GM18517 (cell line): Measurements from ENCODE around the gene LSM4.
"Not testable (repeated sequence)": the region's sequence is repeated elsewhere in the genome, so short reads cannot be mapped to it uniquely, and the experiment has no call there.

ENCODE experiments used
- ATAC-seq: cut with Tn5 transposase; IDR thresholded peaks from one replicate; pipeline ENCODE4 v1.9.1; 2021; ENCODE audit warnings: mild to moderate bottlenecking, moderate library complexity; ENCODE audit not compliant: unreplicated experiment

Gene LSM4

DNA sequence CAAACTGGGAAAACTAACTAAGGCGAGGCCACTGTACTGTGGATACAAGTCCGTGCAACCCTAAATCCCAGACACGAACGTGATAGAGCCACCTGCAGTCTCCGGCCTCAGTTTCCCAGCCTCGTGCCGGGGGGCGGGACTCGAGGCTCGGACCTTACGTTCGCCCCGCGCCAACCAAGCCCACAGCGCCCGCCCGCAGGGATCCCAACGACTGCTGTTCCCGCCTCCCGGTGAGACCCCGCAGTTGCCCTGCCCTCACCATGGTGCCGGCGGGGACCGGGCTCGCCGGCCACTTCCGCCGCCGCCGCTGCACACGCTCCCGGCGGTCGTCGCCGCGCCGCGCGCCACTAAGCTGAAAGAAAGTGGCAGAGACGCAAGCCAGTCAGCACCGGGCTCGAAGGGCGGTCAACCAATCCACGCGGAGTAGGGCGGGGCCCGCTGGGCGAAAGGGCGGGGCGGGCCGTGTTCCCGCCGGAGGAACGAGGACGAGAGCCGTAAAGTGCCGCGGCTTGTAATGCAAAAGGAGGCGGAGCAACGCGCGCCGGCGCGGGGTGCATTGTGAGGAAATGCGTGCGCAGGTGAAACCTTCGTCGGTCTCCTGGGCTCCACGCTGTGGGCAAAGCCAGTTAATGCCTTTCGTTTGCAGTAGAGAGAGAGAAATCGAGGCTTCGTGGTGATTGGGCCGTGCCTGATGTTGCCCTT, at the start of gene LSM4:
Gene LSM4, minus strand, starts transcription at position 318 of the 702 bp plus-strand sequence. Its CDS starts 56 bp downstream, at position 262.
- ATAC-seq: peak; percentile 86

DNA sequence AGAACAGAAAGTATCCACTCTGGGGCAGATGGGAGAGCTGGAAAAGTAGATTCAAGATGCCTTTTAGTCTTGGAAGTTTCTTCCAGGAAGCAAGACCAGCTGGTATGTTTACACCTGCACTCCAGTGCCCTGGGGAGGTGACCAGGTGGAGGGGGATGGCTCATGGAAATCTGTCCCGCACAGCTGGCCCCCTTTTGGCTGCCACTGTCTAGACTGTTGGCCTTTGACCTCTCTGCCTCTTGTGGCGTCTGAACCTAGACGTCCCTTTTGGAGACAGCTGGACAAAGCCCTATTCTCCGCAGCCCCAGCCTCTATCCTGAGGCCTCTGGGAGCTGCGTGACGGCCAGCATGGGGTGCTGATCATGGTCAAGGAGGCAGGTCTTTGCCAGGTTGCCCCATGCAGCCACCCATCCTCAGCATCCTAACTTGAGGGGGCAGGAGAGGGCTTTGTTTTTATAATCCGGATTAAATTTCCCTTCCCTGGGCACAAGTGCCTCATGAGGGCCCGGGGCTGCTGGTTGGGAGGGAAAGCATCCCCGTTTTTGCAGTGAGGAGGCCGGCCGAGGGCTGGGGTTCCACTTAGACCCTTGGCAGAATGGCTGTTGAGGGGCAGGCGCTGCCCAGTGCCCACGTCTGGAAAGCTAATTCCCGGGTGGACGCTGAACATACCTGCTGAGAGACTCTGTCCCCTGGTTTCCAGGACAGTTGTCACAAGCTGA, 45.8 kb upstream of the LSM4 start:
- ATAC-seq: no peak

DNA sequence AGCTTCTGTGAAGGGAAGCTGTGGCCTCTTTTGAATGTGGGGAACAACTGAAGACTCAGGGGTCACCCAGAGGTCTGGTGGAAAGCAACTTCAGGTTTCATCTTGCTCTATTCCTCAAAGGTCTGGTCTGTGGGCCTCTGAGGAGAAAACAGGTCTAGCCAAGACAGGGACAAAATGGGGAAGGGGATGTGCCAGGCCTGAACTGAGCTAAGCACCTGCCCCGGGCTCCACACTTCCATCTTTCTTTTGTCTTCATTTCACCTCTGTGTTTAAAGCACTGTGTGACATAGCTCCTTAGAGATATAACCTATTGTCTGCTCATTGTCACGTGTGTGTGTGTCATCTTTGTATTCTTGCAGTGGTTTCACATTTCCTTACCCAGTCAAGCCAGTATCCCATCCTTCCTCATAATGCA, 43.2 kb upstream of the LSM4 start:
- ATAC-seq: no peak

DNA sequence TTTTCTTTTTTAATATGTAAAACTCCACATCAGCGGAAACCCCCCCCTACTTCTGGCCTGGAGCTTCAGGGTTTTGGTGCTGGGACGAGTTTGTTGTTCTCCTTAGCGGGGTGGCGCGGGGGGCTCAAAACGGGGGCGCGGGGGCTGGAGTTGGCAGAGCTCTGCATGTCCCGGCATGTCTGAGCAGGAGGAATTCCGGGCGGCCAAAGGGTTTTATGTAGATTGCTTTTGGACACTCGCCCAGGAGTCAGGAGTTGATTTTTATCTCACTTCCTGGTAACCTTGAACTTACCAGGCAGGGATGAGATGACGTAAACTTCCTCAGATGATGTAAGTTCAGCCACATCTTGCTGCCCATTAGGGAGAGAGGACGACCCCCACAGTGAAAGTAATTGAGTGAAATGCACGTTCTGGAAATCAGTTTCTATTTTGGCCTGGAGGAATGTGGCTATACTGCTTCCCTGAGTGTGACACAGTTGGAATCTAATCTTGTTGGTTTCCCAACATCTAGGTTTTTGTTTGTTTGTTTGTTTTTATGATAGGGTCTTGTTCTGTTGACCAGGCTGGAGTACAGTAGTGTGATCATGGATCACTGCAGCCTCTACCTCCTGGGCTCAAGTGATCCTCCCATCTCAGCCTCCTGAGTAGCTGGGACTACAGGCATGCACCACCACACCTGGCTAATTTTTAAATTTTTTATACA, 42.1 kb upstream of the LSM4 start:
- ATAC-seq: no peak

DNA sequence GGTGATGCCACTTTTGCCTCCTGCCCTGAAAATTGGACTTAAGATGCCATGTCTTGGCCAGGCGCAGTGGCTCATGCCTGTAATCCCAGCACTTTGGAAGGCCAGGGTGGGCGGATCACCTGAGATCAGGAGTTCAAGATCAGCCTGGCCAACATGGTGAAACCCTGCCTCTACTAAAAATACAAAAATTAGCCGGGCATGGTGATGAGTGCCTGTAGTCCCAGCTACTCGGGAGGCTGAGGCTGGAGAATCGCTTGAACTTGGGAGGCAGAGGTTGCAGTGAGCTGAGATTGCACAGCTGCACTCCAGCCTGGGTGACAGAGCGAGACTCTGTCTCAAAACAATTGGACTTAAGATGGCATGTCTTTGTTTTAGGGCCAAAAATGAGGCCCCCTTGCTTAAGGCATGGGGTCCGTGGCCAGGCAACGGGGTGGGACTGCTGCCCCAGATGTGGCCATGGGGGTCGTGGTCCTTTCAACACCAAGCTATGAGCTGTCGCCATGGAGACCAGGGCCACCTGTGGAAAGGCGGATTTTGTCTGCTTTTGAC, 41.5 kb upstream of the LSM4 start:
- not testable (repeated sequence) for ATAC-seq

DNA sequence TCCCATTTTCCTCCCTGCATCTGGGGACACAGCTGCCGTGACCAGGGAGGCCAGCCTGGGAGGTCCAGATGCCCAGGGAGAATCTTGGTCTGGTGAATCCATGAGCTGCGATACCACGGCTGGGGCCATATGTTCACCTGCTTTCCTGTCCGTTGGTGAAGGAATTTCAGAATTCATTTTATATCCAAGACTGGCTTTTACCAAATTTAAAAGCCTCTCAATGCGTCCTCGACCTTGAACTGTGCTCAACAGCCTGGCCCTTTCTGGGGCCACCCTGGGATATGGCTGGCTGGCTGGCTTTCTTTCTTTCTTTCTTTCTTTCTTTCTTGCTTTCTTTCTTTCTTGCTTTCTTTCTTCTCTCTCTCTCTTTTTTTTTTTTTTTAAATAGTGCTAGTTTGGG, 40.9 kb upstream of the LSM4 start:
- no peak for ATAC-seq

DNA sequence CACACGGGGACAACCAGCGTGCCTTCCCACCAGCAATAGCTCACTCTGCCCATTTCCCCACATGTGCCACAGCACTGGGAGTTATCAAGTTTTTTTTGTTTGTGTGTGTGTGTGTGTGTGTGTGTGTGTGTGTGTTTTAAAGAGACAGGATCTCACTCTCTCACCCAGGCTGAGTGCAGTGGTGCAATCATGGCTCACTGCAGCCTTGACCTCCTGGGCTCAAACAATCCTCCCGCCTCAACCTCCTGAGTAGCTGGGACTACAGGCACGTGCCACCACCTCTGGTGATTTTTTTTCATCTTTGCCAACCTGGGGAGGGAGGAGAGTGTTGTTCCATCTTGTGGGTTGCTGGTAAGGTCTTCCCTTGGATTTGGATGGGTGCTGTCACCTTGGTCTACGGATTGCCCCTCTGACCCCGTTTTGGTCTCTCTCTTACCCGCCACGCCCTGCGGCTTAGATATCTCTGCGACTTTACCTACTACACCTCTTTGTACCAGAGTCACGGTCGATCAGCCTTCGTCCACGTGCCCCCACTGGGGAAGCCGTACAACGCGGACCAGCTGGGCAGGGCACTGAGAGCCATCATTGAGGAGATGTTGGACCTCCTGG, 40.2 kb upstream of the LSM4 start:
- no peak for ATAC-seq

DNA sequence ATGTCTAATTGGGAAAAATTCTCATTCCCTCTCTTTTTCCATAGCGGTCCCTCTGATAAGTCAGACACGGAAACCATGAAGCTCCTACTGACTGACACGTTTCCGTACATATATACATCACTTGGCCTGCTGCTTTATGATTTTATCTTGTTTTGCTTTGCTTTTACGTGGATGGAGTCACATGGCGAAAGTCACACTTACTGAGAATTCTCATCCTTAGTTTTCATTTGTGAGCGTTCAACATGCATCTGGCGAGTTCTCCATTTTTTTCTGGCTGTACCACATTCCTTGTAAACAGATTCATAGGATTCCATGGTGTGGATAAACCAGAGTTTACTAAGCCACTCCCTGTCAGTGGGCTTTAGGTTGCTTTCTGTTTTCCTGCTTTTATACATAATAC, 38.8 kb upstream of the LSM4 start:
- no peak for ATAC-seq

DNA sequence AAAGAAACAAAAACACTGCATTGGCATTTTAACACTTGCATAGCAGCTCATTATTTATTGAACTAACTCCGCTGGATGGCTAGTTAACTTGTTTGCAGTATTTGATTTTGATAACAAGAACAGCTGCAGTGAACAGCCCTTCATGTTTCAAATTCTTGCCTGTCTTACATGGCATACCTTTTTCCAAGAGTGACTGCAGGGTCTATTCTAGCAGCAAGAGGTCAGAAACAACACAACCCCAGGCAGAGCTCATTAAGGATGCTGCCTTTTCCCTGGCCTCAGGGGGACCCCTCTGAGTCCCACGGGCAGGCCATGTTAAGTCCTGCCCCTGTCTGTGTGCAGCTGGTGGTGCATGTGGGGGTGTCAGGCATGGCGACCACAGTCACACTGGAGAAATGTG, 34.2 kb upstream of the LSM4 start:
- no peak for ATAC-seq

DNA sequence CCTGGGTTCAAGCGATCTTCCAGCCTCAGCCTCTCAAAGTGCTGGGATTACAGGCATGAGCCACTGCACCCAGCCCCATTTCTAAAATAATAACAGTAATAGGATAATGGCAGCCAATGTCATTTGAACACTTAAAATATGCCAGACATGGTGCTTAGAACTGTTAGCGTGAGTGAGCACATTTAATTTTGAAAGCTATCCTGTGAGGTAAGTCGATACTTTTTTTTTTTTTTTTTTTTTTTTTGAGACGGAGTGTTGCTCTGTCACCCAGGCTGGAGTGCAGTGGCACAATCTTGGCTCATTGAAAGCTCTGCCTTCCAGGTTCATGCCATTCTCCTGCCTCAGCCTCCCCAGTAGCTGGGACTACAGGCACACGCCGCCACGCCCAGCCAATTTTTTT, 31.9 kb upstream of the LSM4 start:
- ATAC-seq: not testable (repeated sequence)

DNA sequence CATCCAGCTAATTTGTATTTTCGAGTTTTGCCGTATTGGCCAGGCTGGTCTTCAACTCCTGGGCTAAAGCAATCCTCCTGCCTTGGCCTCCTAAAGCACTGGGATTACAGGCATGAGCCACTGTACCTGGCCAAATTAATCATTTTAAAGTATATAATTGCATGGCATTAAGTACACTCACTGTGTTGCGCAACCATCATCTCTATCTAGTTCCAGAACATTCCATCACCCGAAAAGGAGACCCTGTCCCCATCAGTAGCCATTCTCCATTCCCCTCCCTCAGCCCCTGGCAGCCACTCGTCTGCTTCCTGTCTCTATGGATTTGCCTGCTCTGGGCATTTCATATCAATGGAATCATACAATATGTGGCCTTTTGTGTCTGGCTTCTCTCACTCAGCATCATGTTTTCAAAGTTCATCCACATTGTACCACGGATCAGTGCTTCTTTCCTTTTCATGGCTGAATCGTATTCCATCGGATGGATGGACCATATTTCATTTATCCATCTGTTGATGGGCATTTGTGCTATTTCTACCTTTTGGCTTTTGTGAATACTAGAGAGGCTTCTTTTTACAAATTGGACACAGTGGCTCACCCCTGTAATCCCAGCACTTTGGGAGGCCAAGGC, 30.6 kb upstream of the LSM4 start:
- no peak for ATAC-seq

DNA sequence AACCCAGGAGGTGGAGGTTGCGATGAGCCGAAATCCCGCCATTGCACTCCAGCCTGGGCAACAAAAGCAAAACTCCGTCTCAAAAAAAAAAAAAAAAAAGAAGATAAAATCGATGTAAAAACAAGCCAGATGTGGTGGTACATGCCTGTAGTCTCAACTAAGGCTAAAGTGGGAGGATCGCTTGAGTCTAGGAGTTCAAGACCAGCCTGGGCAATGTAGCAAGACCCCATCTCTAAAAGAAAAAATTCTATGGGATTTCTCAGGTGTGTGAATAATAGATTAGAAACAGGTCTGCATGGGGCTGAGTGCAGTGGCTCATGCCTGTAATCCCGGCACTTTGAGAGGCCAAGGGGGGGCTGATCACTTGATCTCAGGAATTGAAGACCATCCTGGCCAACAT, 28.7 kb upstream of the LSM4 start:
- no peak for ATAC-seq

DNA sequence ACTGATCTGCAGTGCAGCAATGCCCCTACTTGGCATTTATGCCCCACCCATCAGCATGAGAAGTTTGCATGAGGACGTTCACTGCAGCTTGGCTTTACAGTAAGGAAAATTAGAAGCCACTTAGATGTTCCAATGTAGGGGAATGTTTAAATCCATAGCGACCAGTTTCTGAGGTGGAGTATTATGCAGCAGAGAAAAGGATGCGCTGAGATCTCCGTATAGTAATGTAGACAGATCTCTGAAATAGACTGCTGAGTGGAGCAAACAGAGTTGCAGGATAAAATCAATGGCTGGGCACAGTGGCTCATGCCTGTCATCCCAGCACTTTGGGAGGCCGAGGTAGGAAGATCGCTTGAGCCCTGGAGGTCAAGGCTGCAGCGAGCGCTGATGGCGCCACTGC, 27.6 kb upstream of the LSM4 start:
- ATAC-seq: no peak

DNA sequence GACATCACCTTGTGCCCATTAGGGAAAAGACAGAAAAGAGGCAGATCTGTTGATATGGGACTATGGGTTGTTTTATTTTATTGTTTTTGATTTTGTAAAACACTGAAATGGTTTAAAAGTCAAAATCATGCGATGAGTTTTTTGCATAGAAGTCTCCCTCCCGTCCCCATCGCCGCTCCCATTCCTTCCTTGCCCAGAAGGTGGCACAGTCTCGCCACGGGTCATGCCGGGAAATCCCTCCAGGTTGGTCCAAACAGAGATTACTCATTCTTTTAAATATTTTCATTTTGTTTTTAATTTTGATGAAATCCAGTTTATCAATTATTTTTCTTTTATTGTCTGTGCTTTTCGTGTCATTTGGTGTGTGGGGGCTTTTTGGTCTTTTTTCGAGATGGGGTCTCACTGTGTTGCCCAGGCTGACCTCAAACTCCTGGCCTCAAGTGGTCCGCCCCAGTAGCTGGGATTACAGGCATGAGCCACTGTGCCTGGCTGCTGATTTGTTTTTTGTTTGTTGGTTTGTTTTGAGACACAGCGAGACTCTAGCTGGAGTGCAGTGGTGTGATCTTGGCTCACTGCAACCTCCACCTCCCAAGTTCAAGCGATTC, 26.8 kb upstream of the LSM4 start:
- ATAC-seq: no peak

DNA sequence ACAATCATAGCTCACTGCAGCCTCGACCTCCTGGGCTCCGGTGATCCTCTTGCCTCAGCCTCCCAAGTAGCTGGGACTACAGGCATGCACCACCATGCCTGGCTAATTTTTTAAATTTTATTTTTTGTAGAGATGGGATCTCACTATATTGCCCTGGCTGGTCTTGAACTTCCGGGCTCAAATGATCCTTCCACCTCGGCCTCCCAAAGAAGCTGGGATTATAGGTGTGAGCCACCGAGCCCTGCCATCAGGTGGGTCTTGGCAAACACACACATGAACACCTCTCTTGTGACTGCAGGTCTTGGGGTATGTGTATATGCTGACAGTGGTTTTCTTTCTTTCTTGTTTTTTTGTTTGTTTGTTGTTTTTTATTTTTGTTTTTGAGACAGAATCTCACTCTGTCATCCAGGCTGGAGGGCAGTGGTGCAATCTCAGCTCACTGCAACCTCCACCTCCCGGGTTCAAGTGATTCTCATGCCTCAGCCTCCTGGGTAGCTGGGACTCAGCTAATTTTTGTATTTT, 26.0 kb upstream of the LSM4 start:
- not testable (repeated sequence) for ATAC-seq

DNA sequence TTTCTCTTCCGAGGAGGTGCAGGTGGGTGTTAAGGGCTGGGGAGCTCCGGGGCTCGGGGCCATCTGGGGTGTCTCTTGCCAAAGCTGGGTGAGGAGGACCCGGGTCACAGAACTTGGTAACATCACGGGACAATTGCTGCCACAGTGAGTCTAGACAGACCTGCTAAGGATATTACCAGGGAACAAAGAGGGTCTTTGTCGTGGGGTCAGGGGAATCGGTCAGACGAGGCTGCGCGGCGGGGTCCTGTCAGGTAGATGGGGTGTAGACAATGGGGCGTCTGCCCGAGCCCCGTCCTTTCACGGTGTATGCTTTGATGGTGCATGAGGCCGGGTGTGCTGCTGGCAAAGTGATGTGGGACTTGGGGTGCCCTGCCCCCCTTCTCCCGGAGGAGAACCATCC, 25.3 kb upstream of the LSM4 start:
- no peak for ATAC-seq

DNA sequence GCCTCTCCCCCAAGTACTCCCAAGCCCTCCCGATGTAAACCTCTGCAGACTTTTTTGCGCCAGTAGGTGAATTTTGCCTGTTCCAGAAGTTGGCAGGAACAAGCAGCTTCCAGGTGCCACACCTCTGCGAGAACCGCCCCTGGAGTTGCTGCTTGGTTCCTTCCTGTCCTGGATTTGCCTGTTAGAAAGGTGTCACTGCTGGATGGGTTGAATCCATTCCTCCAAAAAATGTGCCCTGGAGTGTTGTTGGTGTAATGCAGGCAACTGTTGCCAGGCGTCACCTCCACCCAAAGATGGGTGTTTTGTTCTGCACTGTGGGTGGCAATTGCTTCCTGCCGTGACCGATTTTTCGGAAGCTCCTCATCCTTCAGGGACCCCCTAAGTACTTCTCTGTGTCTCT, 23.2 kb upstream of the LSM4 start:
- ATAC-seq: no peak

DNA sequence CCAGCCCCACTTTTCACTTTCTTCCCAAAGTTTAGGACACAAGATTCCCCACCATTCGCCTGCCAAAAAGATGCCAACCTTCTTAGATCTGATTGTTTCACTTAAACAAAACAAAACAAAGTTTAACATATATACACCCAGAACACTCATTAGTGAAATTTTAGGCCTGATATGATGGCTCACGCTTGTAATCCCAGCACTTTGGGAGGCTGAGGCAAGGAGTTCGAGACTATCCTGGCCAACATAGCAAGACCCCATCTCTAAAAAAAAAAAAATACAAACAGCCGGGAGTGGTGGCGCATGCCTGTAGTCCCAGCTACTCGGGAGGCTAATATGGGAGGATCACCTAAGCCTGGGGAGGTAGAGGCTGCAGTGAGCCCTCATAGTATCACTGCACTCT, 22.4 kb upstream of the LSM4 start:
- ATAC-seq: no peak

DNA sequence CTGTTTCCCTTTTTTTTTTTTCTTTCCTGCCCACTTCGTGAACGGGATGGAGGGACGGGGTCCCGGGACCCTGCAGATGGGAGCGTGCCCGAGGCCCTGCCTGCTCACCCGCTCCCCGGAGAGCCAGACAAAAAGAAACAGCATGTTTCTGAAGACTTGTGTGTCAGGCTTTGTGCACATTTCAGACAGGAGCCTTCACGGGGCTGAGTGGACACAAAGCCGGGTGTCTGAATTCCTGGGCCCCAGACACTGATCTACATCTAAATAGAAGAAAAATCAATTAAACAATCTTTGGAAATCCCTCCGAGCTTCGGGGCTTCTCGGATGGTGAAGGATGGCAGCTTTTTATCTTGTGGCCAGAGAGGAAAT, 21.7 kb upstream of the LSM4 start:
- ATAC-seq: no peak

DNA sequence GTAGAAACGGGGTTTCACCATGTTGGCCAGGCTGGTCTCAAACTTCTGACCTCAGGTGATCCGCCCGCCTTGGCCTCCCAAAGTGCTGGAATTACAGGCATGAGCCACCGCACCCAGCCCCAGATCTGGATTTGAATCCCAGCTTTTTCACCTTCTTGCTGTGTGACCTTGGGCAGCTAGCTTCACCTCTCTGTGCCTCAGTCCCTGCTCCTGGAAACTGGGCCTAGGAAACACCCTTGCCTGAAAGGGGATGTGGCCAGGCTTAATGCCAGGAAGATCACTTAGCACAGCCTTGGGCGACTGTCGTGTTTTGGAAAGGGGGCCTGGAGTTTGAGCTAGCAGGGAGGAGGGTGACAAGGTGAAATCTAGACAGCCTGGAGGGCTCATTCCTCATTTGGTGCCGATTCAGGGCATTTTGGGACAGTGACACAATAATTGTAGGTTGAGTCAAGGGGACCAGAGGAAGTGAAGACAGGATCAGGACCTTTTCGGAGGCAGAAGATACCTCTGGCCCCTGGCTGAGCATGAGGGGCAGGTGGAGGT, 19.3 kb upstream of the LSM4 start:
- ATAC-seq: no peak
